Activated naive CD4-positive, alpha-beta T cell treated with anti-CD3 and anti-CD28 coated beads, Interleukin-2, amount 50 U/mL, for 72 hours (primary cell): Measurements from ENCODE around the gene SYNGR2. TPM values are rescaled to one million over a fixed set of nuclear protein-coding genes. Genes with fewer than 3 reads are reported as not detected.

ENCODE experiments used
- ATAC-seq, 2 donors: fragments of 150-1000 bp; cut with Tn5 transposase; 2 replicates each; pipeline ENCODE4 v1.10.0; 2021; ENCODE audit warnings: mild to moderate bottlenecking in 2 of 2, moderate library complexity in 2 of 2
- DNase-seq, 2 donors: peaks; one replicate each; pipeline ENCODE4 v3.0.0; 2021 to 2022; ENCODE audit warnings: low spot score in 2 of 2
- H3K27ac Mint-ChIP-seq, 2 donors: one replicate each; pipeline ENCODE4 v1.8.0; 2022; ENCODE audit warnings: mild to moderate bottlenecking in 2 of 2, mixed read lengths in 2 of 2
- H3K36me3 Mint-ChIP-seq, 2 donors: one replicate each; pipeline ENCODE4 v1.8.0; 2022; ENCODE audit warnings: mixed read lengths in 2 of 2
- H3K9me3 Mint-ChIP-seq, 2 donors: one replicate each; pipeline ENCODE4 v1.8.0; 2022; ENCODE audit warnings: mixed read lengths in 2 of 2
- total RNA-seq, 2 donors: library from RNA; stranded (reverse); gene quantifications; one replicate each; pipeline ENCODE4 v1.2.3, GENCODE V29; 2022

The SYNGR2 gene
- total RNA-seq, 2 donors from 2014 or later, result 84.0 to 92.7 TPM

DNA sequence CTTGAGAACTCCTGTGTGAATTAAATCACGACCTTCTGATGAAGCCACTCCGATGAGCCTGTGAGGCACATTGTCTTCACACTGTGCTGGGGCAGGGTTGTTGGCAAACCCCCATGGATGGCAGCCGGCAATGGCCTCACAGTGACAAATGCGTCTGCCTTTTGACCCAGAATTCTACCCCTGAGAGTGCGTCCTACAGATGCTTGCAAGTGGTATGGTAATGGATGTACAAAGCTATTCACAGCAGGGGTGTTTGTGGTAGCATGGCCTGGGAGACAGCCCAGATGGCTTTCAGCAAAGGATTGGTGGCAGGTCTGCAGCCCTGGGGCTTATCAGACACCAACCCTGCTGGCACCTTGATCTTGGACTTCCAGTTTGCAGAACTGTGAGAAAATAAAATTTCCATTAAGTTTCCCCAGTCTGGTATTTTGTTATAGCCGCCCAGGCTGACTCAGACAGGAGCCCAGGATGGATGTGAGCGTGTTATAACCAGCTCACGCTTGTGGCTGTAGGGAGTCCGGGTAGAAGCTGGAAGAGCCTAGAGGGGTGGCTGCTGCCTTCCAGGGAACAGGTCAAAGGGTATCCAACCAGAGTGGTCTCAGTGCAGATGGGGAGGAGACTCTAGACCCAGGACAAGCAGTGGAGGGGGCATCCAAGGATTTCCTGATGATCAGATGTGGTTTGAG lies 28.9 kb downstream of the SYNGR2 start:
- DNase-seq, result no peak
- H3K36me3 Mint-ChIP-seq, result peaks cover 0 to 12% of the 10 kb centered on the region in 2 donors

DNA sequence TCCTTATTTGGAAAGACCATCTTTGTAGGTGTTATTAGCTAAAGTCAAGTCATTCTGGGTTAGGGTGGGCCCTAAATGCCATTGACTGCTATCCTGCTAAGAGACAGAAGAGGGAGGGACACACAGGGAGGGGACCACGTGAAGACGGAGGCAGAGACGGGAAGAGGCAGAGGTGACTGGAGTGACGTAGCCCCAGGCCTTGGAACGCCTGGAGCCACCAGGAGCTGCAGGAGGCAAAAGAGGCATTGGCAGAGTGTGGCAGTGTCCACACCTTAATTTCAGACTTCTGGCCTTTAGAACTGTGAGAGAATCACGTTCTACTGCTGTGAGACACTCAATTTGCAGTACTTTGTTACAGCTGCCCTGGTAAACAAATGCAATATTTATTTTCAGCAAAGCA lies 32.1 kb downstream of the SYNGR2 start:
- ATAC-seq, result no peak
- H3K36me3 Mint-ChIP-seq, result peaks cover 0 to 12% of the 10 kb centered on the region in 2 donors
- H3K9me3 Mint-ChIP-seq, result no peaks in the 10 kb centered on the region
- no peak overlapping the region for H3K27ac Mint-ChIP-seq
- no peak for DNase-seq

More for the DNA sequence above, 28.9 kb downstream of the SYNGR2 start:
- H3K9me3 Mint-ChIP-seq, result no peaks in the 10 kb centered on the region
- H3K27ac Mint-ChIP-seq, result peak overlapping the region in 1 of 2 donors; percentile 50
- no peak for ATAC-seq

DNA sequence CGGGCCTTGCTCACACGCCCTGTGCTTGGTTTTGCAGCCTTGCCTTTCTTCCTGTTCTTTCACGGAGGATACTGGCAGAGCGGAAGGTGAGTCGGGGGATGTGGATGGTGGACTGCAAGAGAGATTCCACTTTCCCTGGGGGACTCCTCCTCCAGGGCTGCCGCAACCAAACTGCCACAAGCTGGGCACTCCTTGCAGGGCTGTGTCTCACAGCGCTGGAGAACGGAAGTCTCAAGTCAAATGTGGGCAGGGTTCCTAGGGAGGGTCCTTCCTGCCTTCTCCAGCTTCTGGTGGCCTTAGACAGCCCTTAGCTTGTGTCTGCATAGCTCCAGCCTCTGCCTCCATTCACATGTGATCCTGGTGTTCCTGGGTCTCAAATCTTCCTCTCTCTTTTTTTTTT lies 34.3 kb downstream of the SYNGR2 start:
- no peak for ATAC-seq
- H3K27ac Mint-ChIP-seq, result peak overlapping the region in 1 of 2 donors; percentile 74
- DNase-seq, result no peak
- peaks cover 0 to 3% of the 10 kb centered on the region in 2 donors for H3K36me3 Mint-ChIP-seq
- H3K9me3 Mint-ChIP-seq, result no peaks in the 10 kb centered on the region

DNA sequence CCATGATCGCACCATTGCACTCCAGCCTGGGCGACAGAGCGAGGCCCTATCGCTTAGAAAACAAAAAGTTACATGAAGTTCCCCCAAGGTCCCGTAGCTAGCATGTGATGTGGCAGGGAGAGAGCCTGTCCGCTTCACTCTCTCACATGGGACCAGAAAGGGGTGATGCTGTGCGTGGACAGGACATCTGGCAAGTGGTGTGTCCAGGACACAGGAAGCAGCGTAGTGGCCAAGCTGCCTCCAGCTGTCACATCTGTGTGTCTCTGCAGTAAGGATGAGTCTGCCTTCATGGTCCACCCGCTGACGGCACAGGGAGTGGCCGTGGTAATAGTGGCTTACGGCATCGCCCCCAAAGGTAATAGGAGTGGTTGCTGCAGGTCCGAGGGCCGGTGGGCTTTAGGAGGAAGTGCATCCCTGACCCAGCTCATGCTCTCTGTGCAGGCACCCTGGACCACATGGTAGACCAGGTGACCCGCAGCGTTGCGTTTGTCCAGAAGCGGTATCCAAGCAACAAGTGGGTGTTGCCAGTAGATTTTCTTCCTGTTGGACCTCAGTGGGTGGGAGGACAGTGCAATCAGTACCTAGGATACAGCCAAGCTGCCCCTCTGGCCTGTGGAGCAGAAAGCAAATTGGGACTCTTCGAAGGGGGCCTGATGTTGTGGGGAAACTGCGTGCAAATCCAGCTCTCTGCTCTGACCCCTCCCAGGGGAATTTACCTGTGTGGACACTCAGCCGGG lies 36.2 kb downstream of the SYNGR2 start:
- H3K36me3 Mint-ChIP-seq, result no peaks in the 10 kb centered on the region
- DNase-seq, result no peak
- no peak for ATAC-seq
- H3K9me3 Mint-ChIP-seq, result no peaks in the 10 kb centered on the region
- no peak overlapping the region for H3K27ac Mint-ChIP-seq

DNA sequence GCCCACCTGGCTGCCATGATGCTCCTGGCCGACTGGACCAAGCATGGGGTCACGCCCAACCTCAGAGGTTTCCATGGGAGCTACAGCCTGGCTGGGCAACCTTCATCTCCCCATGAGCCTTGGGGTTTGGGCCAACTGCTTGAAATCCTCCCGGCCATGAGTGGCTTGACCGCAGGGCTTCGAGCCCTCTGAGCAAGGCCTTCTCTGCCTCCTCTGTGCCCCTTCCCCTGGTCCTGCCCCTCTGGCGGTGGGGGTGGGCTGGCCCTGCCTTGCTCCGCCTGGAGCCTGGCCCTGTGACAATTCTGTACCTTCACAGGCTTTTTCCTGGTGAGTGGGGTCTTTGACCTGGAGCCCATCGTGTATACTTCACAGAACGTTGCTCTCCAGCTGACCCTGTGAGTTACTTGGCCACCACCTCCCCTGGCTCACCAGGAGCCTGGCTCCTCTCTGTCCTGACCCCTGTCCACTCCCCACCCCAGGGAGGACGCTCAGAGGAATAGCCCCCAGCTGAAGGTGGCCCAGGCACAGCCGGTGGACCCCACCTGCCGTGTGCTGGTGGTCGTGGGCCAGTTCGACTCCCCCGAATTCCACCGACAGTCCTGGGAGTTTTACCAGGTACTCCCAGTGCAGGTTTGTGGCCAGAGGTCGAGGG lies 36.9 kb downstream of the SYNGR2 start:
- no peaks in the 10 kb centered on the region for H3K36me3 Mint-ChIP-seq
- no peaks in the 10 kb centered on the region for H3K9me3 Mint-ChIP-seq
- ATAC-seq (no peak), DNase-seq (no peak)
- H3K27ac Mint-ChIP-seq, result no peak overlapping the region

DNA sequence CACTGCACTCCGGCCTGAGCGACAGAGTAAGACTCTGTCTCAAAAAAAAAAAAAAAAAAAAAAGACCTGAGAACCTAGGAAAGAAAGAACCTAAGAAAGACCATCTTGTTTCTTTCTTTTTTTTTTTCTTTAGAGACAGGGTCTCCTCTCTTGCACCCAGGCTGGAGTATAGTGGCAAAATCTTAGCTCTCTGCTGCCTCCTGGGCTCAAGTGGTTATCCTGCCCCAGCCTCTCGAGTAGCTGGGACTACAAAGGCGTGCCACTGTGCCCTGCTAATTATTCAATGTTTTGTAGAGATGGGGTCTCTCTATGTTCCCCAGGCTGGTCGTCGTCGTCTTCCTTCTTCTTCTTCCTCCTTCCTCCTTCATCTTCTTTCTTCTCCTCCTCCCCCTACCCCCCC lies 37.9 kb downstream of the SYNGR2 start:
- ATAC-seq (no peak), DNase-seq (no peak)
- Mint-ChIP-seq H3K27ac (peak overlapping the region in 1 of 2 donors; percentile 30), H3K36me3 (no peaks in the 10 kb centered on the region), H3K9me3 (no peaks in the 10 kb centered on the region)

DNA sequence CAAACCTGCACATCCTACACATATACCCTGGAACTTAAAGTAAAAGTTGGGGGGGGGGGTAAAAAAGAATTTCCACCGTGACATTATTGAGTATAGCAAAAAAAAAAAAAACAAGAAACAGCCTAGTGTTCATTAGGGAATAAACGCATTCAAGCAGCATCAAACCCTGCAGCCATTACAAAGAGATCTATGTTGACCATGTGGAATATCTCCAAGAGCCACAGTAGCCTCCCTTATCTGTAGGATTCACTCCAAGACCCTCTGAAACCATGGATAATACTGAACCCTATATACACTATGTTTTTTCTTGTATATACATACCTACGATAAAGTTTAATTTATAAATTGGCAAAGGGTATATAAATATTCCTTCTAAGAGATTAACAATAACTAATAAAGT lies 40.1 kb downstream of the SYNGR2 start:
- no peak for DNase-seq
- no peaks in the 10 kb centered on the region for H3K36me3 Mint-ChIP-seq
- H3K27ac Mint-ChIP-seq, result no peak overlapping the region
- H3K9me3 Mint-ChIP-seq, result no peaks in the 10 kb centered on the region
- ATAC-seq, result no peak

DNA sequence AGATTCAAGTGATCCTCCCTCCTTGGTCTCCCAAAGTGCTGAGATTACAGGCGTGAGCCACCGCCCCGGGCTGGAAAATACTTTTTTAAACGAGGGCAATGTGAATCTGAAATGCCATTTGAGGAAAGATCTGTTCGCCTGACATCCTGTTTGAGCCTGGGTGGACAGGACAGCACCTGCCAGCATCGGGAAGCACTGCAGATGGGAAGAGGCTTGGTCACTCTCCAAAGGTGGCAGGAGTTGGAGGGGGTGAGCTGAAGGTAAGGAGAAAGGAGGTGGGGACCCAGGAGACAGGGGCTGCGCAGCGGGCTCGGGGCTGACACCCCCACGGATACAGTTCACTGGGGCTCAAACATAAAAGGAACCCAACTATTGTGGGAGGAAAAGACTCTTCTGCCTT lies 41.7 kb downstream of the SYNGR2 start:
- H3K36me3 Mint-ChIP-seq, result peaks cover 5 to 6% of the 10 kb centered on the region in 2 donors
- ATAC-seq (no peak), DNase-seq (no peak)
- H3K27ac Mint-ChIP-seq, result no peak overlapping the region
- no peaks in the 10 kb centered on the region for H3K9me3 Mint-ChIP-seq

DNA sequence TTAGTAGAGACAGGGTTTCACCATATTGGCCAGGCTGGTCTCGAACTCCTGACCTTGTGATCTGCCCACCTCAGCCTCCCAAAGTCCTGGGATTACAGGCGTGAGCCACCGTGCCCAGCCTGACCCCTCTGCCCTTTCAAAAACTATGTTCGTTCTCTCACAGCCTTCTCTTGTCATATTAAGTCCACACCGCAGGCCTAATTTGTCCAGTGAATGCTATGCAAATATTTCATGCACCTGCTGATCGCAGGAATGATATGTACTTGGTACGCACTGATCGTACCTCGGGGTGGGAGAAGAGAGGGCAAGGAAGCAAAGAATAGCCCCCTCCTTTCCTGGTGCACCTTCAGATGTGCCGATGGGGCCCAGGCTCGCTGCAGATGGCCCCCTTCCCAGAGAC lies 42.7 kb downstream of the SYNGR2 start:
- no peak overlapping the region for H3K27ac Mint-ChIP-seq
- H3K9me3 Mint-ChIP-seq, result no peaks in the 10 kb centered on the region
- ATAC-seq, result no peak
- peaks cover 6 to 7% of the 10 kb centered on the region in 2 donors for H3K36me3 Mint-ChIP-seq
- no peak for DNase-seq

DNA sequence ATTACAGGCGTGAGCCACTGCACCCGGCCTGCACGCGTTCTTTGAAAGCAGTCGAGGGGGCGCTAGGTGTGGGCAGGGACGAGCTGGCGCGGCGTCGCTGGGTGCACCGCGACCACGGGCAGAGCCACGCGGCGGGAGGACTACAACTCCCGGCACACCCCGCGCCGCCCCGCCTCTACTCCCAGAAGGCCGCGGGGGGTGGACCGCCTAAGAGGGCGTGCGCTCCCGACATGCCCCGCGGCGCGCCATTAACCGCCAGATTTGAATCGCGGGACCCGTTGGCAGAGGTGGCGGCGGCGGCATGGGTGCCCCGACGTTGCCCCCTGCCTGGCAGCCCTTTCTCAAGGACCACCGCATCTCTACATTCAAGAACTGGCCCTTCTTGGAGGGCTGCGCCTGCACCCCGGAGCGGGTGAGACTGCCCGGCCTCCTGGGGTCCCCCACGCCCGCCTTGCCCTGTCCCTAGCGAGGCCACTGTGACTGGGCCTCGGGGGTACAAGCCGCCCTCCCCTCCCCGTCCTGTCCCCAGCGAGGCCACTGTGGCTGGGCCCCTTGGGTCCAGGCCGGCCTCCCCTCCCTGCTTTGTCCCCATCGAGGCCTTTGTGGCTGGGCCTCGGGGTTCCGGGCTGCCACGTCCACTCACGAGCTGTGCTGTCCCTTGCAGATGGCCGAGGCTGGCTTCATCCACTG lies 45.8 kb downstream of the SYNGR2 start, which contains the start of gene BIRC5:
Gene BIRC5 (plus strand): TSS at position 238 of the 690 bp plus-strand sequence. CDS start 64 bp downstream, at position 302.
- H3K27ac Mint-ChIP-seq, result peak within 1 kb of the TSS; percentile 93 to 94
- peak; percentile 100 for ATAC-seq
- H3K9me3 Mint-ChIP-seq, result no peaks in the 10 kb centered on the region
- peaks cover 17 to 22% of the 10 kb centered on the region in 2 donors for H3K36me3 Mint-ChIP-seq
- DNase-seq, result peak; percentile 89 to 96

DNA sequence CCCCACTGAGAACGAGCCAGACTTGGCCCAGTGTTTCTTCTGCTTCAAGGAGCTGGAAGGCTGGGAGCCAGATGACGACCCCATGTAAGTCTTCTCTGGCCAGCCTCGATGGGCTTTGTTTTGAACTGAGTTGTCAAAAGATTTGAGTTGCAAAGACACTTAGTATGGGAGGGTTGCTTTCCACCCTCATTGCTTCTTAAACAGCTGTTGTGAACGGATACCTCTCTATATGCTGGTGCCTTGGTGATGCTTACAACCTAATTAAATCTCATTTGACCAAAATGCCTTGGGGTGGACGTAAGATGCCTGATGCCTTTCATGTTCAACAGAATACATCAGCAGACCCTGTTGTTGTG lies 46.3 kb downstream of the SYNGR2 start:
- DNase-seq (no peak), ATAC-seq (no peak)
- H3K36me3 Mint-ChIP-seq, result peaks cover 23 to 27% of the 10 kb centered on the region in 2 donors
- no peaks in the 10 kb centered on the region for H3K9me3 Mint-ChIP-seq
- peak overlapping the region; percentile 93 to 94 for H3K27ac Mint-ChIP-seq

DNA sequence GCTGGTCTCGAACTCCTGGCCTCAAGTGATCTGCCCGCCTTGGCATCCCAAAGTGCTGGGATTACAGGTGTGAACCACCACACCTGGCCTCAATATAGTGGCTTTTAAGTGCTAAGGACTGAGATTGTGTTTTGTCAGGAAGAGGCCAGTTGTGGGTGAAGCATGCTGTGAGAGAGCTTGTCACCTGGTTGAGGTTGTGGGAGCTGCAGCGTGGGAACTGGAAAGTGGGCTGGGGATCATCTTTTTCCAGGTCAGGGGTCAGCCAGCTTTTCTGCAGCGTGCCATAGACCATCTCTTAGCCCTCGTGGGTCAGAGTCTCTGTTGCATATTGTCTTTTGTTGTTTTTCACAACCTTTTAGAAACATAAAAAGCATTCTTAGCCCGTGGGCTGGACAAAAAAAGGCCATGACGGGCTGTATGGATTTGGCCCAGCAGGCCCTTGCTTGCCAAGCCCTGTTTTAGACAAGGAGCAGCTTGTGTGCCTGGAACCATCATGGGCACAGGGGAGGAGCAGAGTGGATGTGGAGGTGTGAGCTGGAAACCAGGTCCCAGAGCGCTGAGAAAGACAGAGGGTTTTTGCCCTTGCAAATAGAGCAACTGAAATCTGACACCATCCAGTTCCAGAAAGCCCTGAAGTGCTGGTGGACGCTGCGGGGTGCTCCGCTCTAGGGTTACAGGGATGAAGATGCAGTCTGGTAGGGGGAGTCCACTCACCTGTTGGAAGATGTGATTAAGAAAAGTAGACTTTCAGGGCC lies 51.2 kb downstream of the SYNGR2 start:
- Mint-ChIP-seq H3K36me3 (peaks cover 41 to 46% of the 10 kb centered on the region in 2 donors), H3K9me3 (no peaks in the 10 kb centered on the region), H3K27ac (peak overlapping the region; percentile 24 to 68)
- ATAC-seq, result no peak
- no peak for DNase-seq

Other genes starting within 250 kb of the SYNGR2 start
- gene TNRC6C, start 209.9 kb upstream of the SYNGR2 start, total RNA-seq, result 10 to 100 TPM; 13.4 to 28.8 TPM
- 100 to 1,000 TPM; 165 to 233 TPM for gene TMC6, start 39.8 kb upstream of the SYNGR2 start, total RNA-seq
- 100 to 1,000 TPM; 165 to 187 TPM for gene TMC8, start 37.8 kb upstream of the SYNGR2 start, total RNA-seq
- gene C17orf99, start 22.2 kb upstream of the SYNGR2 start, total RNA-seq, result not detected
- 100 to 1,000 TPM; 129 to 234 TPM for gene TK1, start 18.5 kb downstream of the SYNGR2 start, total RNA-seq
- 10 to 100 TPM; 27.1 to 60.6 TPM for gene AFMID, start 18.8 kb downstream of the SYNGR2 start, total RNA-seq
- gene BIRC5, start 45.7 kb downstream of the SYNGR2 start, total RNA-seq, result 100 to 1,000 TPM in 1 of 2 donors, 10 to 100 TPM in 1; 87.4 to 106 TPM
- not detected for gene TMEM235, start 63.0 kb downstream of the SYNGR2 start, total RNA-seq
- 100 to 1,000 TPM; 179 to 182 TPM for gene SOCS3, start 191.5 kb downstream of the SYNGR2 start, total RNA-seq
- gene PGS1, start 210.1 kb downstream of the SYNGR2 start, total RNA-seq, result 100 to 1,000 TPM in 1 of 2 donors, 10 to 100 TPM in 1; 63.5 to 122 TPM